Measurements from ENCODE around the gene SEC22C. TPM values are rescaled to one million over a fixed set of nuclear protein-coding genes. Genes with fewer than 3 reads are reported as not detected.

SEC22C gene
- total and polyA plus RNA-seq, 2 of the 4 experiments (the other 2 are of a cell fraction), result 24.0 to 43.9 TPM

GRCh38 chr3:42569593-42570142 is 12.1 kb downstream of the SEC22C start:
- no peak for ATAC-seq (ENCODE audit: low read depth)
- H3K36me3 ChIP-seq (ENCODE audit: control insufficient read depth, insufficient read depth, low read length), result peaks cover 21% of the 10 kb centered on the region
- WGBS, 2 experiments (ENCODE audit: extremely low coverage in 2 of 2, insufficient read length in 1 of 2), result no CpG with 5 or more reads among the region's 2 CpGs

More at GRCh38 chr3:42569593-42570142, 12.1 kb downstream of the SEC22C start:
- Histone ChIP-seq H3K18ac (ENCODE audit: low read depth, low read length) (no peak overlapping the region), H3K27me3 (ENCODE audit: control insufficient read depth, insufficient read depth, low read length) (no peaks in the 10 kb centered on the region), H2BK20ac (ENCODE audit: low read depth, low read length) (no peak overlapping the region), H2AFZ (replicated peaks; ENCODE audit: low read length, poor library complexity) (no peak overlapping the region), H3K56ac (ENCODE audit: extremely low read depth, insufficient read depth, low read length) (no peak overlapping the region), H3K27ac (ENCODE audit: insufficient read depth, low read length) (no peak overlapping the region), H4K91ac (ENCODE audit: insufficient read depth, low read depth, low read length) (no peak overlapping the region), H3K9ac (ENCODE audit: low read depth, low read length) (no peak overlapping the region), H2BK5ac (ENCODE audit: low read depth, low read length, poor library complexity, severe bottlenecking) (no peak overlapping the region), H4K8ac (ENCODE audit: low read depth in 2 of 2, low read length in 2 of 2) (no peak overlapping the region), H3K79me1 (ENCODE audit: low read depth in 1 of 2, low read length in 2 of 2) (peaks cover 39 to 44% of the 10 kb centered on the region in 2 experiments), H4K20me1 (ENCODE audit: insufficient read depth, low read length) (peaks cover 9% of the 10 kb centered on the region), H3K23ac (ENCODE audit: low read depth, low read length) (no peak overlapping the region), H3K4me2 (ENCODE audit: low read depth, low read length) (no peak overlapping the region), H3K4me1 (ENCODE audit: control insufficient read depth, insufficient read depth, low read length) (no peaks in the 10 kb centered on the region), H3K4me3 (ENCODE audit: insufficient read depth, low read depth, low read length) (no peak overlapping the region), H4K5ac (ENCODE audit: low read depth, low read length) (no peak overlapping the region), H2AK5ac (ENCODE audit: low read depth, low read length) (no peak overlapping the region), H2AK9ac (replicated peaks; ENCODE audit: low read depth, low read length, poor library complexity) (no peak overlapping the region), H3K14ac (replicated peaks; ENCODE audit: low read depth, low read length) (no peak overlapping the region), H2BK15ac (ENCODE audit: low read depth, low read length) (no peak overlapping the region), H3K4ac (ENCODE audit: low read depth, low read length) (no peak overlapping the region), H3K9me3 (ENCODE audit: control insufficient read depth, insufficient read depth, low read length) (no peaks in the 10 kb centered on the region), H3K9me1 (ENCODE audit: insufficient read depth, low read length) (peaks cover 5% of the 10 kb centered on the region; the same call in 1 of the 2 replicates), H2BK120ac (ENCODE audit: low read depth, low read length) (no peak overlapping the region)
- intact Hi-C loops (cut with micrococcal nuclease), result no loop called here
- TF ChIP-seq FOS (IDR thresholded peaks at IDR 0.05; ENCODE audit: low read depth, low read length) (no peak), CHD1 (IDR thresholded peaks at IDR 0.05; ENCODE audit: low read depth, low read length) (no peak), CEBPB (IDR thresholded peaks at IDR 0.05; ENCODE audit: low read depth, low read length) (no peak), RFX5 (IDR thresholded peaks at IDR 0.05; ENCODE audit: low read depth, low read length) (no peak), POLR2A (IDR thresholded peaks at IDR 0.05; ENCODE audit: low read depth, low read length) (no peak), USF2 (IDR thresholded peaks at IDR 0.05; ENCODE audit: low read depth, low read length) (no peak), ELK1 (IDR thresholded peaks at IDR 0.05; ENCODE audit: borderline replicate concordance, low read depth, low read length) (no peak), NFE2L2 (IDR thresholded peaks at IDR 0.05; ENCODE audit: low read depth, low read length) (no peak), RAD21 (IDR thresholded peaks at IDR 0.05; ENCODE audit: low read length) (no peak), MAZ (IDR thresholded peaks at IDR 0.05; ENCODE audit: borderline replicate concordance, low read depth, low read length) (no peak)
- in situ Hi-C loops (cut with MboI; ENCODE audit: low sequenced_read_pairs), result no loop called here
- POLR2A ChIA-PET (ENCODE audit: unreplicated experiment), result no interaction called here
- dilution Hi-C loops (cut with HindIII; ENCODE audit: low sequenced_read_pairs, unreplicated experiment), result no loop called here
- DNase-seq, result no peak
- no TSS peak for BruUV-seq (replicated peaks)
- CTCF ChIA-PET, result no interaction called here

Measured in IMR-90 (cell line).